LNCaP clone FGC (cell line): ENCODE results near the gene GMCL1.

Source experiments
- DNase-seq: peaks from one replicate; pipeline ENCODE4 v3.0.0-alpha.2; 2011; ENCODE audit warnings: low read depth
- H3K4me3 ChIP-seq: 2 replicates; pipeline ENCODE4 v1.5.1; 2011; ENCODE audit warnings: mild to moderate bottlenecking, low read depth, low read length, control low read depth
- TF ChIP-seq, protein P1 (sequence below): IDR thresholded peaks from 2 replicates; pipeline ENCODE4 v1.5.1; 2012; ENCODE audit warnings: mild to moderate bottlenecking; ENCODE audit not compliant: control insufficient read depth, insufficient read depth; ENCODE audit errors: extremely low read depth

GMCL1 gene

DNA sequence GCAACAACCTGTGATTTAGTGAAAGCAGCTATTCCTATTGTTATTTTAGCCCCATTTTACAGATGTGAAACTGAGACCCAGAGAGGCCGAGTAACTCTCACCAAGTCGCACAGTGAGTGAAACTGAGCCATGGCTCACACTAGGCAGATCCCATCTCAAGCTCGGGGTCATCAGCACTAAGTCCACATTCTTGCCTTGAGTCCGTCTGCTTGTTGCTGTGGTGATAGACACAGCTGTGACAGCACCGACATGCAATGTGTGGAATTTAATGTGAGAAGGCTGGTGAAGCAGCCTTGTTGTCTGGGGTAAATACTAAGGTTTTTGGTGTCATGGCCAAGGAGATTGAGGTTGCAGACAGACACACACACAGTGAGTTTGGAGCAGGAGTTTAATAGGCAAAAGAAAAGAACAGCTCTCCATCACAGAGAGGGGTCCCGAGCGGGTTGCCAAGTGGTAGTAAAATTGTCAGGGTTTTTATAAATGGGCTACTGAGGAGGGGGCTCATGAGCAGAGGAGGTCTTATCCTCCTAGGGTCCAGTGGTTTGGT, 40.2 kb upstream of the GMCL1 start:
- TF ChIP-seq, protein P1, sequence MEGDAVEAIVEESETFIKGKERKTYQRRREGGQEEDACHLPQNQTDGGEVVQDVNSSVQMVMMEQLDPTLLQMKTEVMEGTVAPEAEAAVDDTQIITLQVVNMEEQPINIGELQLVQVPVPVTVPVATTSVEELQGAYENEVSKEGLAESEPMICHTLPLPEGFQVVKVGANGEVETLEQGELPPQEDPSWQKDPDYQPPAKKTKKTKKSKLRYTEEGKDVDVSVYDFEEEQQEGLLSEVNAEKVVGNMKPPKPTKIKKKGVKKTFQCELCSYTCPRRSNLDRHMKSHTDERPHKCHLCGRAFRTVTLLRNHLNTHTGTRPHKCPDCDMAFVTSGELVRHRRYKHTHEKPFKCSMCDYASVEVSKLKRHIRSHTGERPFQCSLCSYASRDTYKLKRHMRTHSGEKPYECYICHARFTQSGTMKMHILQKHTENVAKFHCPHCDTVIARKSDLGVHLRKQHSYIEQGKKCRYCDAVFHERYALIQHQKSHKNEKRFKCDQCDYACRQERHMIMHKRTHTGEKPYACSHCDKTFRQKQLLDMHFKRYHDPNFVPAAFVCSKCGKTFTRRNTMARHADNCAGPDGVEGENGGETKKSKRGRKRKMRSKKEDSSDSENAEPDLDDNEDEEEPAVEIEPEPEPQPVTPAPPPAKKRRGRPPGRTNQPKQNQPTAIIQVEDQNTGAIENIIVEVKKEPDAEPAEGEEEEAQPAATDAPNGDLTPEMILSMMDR = no peak
- DNase-seq = no peak
- no peak overlapping the region for H3K4me3 ChIP-seq

DNA sequence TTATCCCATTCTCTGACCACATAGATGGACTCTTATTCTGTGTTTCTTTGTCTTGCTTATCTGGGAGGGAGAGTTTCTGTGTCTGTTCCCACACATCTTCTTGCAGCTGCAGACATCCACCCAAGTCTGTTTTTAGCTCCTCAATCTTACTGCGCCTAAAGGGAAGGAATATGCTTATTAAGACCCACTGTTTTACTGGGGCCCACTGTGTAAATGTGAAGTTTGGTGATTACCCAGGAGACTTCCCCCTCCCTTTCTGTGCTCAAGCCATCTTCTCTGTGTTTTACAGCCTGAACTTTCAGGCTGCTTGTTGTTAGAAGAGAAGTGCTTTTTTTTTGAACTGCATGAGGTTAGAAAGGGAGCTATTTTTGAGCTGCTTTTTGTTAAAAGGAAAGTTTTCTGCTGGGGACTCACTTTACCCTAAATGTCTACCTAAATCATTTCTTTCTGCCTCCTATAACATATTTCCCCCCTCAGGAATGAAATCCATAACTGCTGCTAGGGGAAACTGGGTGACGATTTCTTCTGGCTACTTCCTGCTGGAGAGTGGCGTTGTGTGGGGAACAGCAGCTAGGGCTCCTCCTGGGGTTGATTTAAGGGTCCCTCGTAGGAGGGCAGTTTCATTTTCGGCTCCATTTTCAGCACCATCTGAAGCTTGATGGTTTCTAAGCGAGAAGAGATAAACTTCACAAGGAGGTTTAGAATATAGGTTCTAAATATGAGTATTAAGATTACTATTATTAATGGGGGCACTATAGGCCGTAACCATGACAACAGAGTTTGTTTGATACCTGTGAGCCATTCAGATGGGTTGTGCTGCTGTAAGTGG, 39.5 kb upstream of the GMCL1 start:
- DNase-seq = no peak
- H3K4me3 ChIP-seq = no peak overlapping the region
- TF ChIP-seq, protein P1 = no peak

DNA sequence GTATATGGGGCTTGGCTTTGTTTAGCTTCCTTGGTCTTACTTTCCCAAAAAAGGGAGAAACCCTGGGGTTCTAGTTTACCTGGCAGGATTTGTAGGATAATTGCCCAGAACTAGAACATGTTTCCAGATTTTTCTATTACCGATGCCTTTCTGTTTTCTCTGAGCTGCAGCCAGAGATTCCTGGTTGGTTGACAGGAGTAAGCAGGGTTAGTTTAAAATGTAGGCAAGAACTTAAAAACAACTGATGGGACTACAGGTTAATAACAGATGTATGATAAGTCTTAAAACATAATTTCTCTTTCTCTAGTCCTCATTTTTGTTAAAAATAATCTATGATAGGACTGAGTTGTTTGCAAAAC, 38.9 kb upstream of the GMCL1 start:
- no peak for DNase-seq
- no peak overlapping the region for H3K4me3 ChIP-seq
- TF ChIP-seq, protein P1 = no peak

DNA sequence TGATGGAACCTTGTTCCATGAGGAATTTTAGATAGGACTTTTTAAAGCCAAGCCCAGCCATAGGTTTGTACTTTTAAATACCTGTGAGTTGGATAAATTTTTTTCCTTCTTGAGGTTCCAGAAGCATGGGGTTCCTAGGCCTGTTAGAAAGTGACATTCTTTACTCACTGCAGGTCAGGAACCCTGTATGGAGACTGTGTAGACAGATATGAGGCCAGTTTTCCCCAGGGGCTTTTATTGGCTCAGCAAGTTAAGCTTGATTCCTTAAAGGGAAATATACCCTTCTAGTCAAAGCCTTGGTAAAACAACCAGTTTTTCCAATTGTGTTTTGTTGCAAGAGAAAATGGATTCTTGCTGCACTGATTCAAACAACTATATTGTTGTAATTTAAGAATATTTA, 38.4 kb upstream of the GMCL1 start:
- H3K4me3 ChIP-seq = no peak overlapping the region
- DNase-seq = no peak

DNA sequence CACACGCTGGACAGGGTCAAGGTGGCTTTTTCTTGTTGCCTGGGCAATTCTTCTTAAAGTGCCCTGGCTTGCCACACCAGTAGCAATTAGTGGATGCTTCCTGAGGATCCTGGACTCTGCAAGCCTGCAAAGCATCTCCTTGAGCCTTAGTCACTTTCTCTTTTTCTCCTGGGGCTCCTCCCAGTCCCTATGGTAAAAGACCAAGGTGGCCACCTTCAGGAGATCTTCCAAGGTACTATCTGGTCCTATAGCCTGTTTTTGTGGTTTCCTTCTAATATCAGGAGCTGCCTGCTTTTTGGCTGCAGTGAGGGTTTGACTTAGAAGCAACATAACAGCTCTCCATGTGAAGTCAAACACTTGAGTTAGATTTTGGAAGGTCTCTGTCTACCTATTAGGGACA, 33.3 kb upstream of the GMCL1 start:
- DNase-seq = no peak
- TF ChIP-seq, protein P1 = no peak
- H3K4me3 ChIP-seq = no peak overlapping the region

More for the DNA sequence above, 38.4 kb upstream of the GMCL1 start:
- TF ChIP-seq, protein P1 = no peak

DNA sequence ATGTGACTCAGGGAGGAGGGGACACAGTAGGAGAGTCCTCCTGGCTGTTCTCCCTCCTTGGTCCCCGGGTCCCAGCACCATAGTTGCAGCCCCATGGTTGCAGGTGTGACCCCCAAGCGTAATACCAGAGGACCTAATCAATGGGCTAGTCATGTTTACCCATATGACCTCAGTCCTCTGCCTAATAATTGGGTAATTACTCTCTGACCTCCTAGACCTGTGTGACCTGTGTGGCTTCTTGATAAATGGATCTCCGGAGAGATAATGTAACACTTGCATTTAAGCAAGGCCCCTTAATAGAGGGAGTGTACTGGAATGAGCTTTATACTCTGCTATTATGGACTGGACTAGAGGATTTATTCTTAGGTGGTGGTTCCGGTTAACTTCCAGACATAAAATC, 32.2 kb upstream of the GMCL1 start:
- TF ChIP-seq, protein P1 = no peak
- no peak for DNase-seq
- H3K4me3 ChIP-seq = no peak overlapping the region
